HL-60 (cell line): ENCODE results near the gene BTNL8.

Experiments used
- CTCF ChIP-seq: IDR thresholded peaks from one replicate; pipeline ENCODE4 v1.5.1; 2011; ENCODE audit warnings: low read length, control low read depth, inconsistent platforms; ENCODE audit not compliant: insufficient read depth
- GABPA ChIP-seq: IDR thresholded peaks from 2 replicates; pipeline ENCODE4 v1.6.1; 2012; ENCODE audit warnings: low read depth
- REST ChIP-seq: IDR thresholded peaks from 2 replicates; pipeline ENCODE4 v1.6.1; 2012; ENCODE audit warnings: low read depth; ENCODE audit not compliant: insufficient replicate concordance

GRCh38 chr5:180982008-180982741 is 83.2 kb downstream of the BTNL8 start:
- TF ChIP-seq CTCF, result no peak
- TF ChIP-seq REST, result no peak
- no peak for TF ChIP-seq GABPA
